Hematopoietic multipotent progenitor cell treated with erythropoietin and hydrocortisone succinate and interleukin-3 and kit ligand, for 15 days (in vitro differentiated cells): Measurements from ENCODE around the gene HS3ST5.
"Not testable (repeated sequence)": the region's sequence is repeated elsewhere in the genome, so short reads cannot be mapped to it uniquely, and the experiment has no call there.

Experiments used
- DNase-seq: peaks from one replicate; pipeline ENCODE4 v3.0.0-alpha.2; 2015; ENCODE audit warnings: low spot score

Gene HS3ST5

DNA sequence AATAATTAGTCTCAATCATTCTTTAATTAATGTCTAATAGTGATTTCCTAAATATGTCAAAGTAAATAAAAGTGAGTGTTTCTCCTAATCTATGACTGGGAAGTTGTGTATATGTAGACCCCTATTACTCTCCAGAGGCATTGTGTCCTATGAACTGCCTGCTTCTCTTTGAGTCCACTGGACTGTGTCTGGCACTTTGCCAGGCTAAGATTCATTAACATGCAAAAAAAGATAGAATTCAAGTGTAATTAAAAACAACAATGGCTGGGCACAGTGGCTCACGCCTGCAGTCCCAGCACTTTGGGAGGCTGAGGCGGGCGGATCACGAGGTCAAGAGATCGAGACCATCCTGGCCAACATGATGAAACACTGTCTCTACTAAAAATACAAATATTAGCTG is 298.3 kb downstream of the HS3ST5 start:
- DNase-seq = not testable (repeated sequence)

GRCh38 chr6:114042267-114043016 is 300.4 kb downstream of the HS3ST5 start:
- DNase-seq = no peak

- DNase-seq = no peak
These were observed 302.0 kb downstream of the HS3ST5 start for GRCh38 chr6:114040871-114041270.

DNA sequence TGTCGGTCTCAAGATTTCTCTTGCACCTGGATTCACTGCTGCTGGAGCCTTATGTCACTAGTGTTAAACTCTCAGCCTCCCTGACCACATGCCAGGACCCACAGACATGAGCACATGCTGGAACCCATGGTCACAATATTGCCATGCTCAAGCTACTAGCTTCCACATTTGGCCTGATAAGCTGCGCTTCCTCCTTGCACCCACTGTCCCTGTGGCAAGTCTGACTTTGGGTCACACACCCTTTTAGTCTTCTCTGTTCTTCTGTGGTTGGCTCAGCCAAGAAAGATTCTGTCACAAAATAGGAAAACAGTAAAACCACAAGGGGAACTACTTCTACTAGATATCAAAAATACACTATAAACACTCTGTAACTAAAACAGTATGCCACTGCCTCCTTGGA is 303.0 kb downstream of the HS3ST5 start:
- DNase-seq = no peak

- no peak for DNase-seq
These were observed 309.2 kb downstream of the HS3ST5 start for GRCh38 chr6:114033606-114034005.

GRCh38 chr6:114032721-114033120 is 310.1 kb downstream of the HS3ST5 start:
- DNase-seq = no peak

DNA sequence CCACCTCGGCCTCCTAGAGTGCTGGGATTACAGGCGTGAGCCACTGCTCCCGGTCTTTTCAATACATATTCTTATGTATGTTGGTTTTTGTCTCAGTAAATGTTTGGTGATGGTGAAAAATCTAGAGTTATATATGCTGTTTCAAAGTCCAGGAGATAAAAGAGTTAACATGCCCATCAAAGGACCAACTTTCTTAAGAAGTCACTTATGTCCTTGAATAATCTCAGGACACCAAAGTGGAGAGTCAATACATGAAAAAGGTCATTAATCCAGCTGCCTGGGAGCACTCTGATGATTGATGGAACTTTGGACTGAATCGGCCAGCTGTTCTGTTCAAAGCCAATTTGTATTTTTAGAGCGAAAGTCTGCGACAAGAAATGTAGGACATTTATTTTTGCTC is 312.1 kb downstream of the HS3ST5 start:
- no peak for DNase-seq

DNA sequence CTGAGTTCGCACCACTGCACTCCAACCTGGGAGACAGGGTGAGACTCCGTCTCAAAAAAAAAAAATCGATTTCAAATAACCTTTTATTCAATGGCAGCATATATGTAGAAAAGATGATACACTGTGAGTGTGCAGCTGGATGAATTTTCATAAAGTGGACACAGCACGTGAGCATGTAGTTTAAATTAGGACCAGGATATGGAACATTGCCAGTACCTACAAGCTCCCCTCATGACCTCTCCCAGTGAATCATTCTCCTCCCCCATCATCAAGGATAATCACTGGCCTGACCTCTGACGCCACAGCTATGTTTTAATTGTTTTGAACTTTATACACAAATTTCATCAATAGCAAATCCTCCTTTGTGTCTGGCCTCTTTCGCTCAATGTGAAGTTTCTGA is 318.1 kb downstream of the HS3ST5 start:
- DNase-seq = no peak

GRCh38 chr6:114020196-114020595 is 322.6 kb downstream of the HS3ST5 start:
- no peak for DNase-seq

- DNase-seq = not testable (repeated sequence)
These were observed 325.7 kb downstream of the HS3ST5 start for GRCh38 chr6:114017146-114017545.

DNA sequence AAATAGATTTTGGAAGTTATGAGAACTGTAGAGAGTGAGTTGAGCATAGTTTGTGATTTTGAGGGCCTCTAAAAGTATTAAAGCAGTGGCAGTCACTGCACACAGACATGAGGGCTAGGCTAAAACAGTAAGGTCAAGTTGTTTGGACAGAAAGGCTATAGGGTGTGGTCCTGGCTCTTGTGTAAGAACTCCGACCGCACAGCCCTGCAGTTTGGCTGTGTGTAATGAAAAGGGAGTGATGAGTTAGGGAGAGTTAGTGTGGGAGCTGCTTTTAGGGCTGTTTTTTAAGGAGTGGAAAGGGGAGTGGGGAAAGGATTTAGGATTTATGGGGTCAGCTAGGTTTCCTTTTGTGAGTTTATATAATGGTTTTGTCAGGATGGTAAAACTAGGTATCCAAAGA is 328.7 kb downstream of the HS3ST5 start:
- DNase-seq = not testable (repeated sequence)

DNA sequence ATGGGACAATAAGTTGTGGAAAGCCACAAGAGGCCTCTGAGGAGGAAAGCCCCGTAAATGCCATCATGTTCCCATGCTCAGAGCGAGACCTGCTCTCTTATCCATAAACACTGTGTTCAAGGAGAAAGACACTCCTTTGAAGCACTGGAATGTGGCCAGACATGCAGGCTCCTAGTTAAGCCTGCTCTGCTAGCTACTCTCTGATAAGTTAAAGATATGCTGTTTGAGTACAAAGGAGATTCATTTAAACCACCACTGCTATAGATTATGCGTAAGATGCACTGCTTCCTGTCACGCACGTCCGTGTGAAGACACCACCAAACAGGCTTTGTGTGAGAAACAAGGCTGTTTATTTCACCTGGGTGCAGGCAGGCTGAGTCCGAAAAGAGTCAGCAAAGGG is 331.3 kb downstream of the HS3ST5 start:
- DNase-seq = not testable (repeated sequence)

DNA sequence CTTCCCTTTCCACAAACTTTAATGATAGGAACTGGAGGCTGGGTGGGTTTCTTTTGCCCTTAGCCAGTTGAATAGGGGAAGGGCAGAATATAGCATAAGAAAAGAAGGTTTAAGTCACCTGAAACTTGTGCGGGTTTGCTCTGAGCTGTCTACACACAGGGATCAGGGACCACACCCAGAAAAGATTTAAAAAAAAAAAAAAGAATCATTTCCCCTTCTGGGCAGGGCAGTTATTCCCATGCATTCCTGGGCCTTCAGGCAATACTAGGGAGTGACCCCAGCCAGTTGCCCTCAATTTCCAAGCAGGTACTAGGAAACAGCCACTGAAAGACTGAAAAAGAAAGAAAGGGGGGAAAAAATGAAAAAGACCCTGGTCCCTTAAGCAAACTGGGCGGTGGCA is 332.3 kb downstream of the HS3ST5 start:
- DNase-seq = no peak

DNA sequence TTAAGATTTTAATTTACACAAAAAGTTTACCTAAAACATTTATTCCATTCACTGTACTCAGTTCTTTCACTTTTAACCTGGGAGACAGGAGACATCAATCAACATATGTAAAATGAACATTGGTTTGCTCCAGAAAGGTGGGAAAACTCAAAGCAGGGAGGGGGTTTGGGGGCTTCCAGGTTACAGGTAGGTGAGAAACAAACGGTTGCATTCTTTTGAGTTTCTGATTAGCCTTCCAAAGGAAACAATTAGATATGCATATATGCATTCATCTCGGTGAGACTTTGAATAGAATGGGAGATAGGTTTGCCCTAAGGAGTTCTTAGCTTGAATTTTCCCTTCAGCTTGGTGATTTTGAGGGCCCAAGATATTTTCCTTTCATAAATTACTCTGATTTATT is 333.6 kb downstream of the HS3ST5 start:
- no peak for DNase-seq

DNA sequence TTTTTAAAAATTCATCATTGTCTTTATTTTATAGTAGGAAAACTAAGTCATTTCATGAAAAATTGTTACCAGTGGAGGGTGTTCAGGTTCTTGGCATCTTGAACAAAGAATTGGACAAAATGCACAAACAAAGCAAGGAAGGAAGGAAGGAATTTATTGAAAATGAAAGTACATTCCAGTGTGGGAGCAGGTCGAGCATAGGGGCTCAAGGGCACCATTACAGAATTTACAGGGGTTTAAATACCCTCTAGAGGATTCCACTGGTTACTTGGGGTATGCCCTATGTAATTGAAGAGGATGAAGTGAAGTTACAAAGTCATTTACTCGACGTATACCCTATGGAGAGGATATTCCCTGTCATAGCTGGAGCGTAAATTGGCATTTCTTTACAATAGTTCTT is 334.5 kb downstream of the HS3ST5 start:
- DNase-seq = no peak

DNA sequence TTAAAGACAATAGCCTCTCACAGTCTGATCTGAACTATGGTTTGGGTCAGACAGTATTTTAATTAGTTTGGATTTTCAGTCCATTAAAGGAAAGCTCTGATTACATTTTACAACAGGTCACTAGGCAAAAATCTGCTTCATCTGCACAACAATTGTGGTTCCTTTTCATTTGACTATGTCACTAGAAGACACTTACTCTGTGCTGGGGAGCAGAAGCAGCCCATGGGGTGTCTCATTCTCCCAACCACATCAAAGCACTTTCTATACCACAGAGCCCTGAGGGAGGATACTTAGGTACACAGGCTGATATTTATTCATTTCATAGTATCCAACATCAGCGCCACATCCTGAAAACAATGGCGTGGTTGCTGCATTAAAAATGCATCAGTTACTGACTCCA is 335.3 kb downstream of the HS3ST5 start:
- no peak for DNase-seq
